Chondrocyte (in vitro differentiated cells): ENCODE results near the gene DPP6. TPM values are rescaled to one million over a fixed set of nuclear protein-coding genes. Genes with fewer than 3 reads are reported as not detected.

Source experiments
- DNase-seq: peaks from one replicate; pipeline ENCODE4 v3.0.0; 2021; ENCODE audit warnings: mixed read lengths, low spot score
- H3K27ac Mint-ChIP-seq: one replicate; pipeline ENCODE4 v1.8.0; 2021; ENCODE audit warnings: mild to moderate bottlenecking, moderate library complexity, mixed read lengths; ENCODE audit not compliant: unreplicated experiment
- H3K27me3 Mint-ChIP-seq: 2 replicates; pipeline ENCODE4 v1.8.0; 2021; ENCODE audit warnings: low read depth, mixed read lengths
- H3K36me3 Mint-ChIP-seq: 2 replicates; pipeline ENCODE4 v1.8.0; 2021; ENCODE audit warnings: low read depth, mixed read lengths
- H3K4me1 Mint-ChIP-seq: 2 replicates; pipeline ENCODE4 v1.8.0; 2021; ENCODE audit warnings: low read depth, mild to moderate bottlenecking, mixed read lengths
- H3K4me3 Mint-ChIP-seq: one replicate; pipeline ENCODE4 v1.8.0; 2021; ENCODE audit warnings: mild to moderate bottlenecking, moderate library complexity, mixed read lengths; ENCODE audit not compliant: unreplicated experiment
- H3K9me3 Mint-ChIP-seq: 2 replicates; pipeline ENCODE4 v1.8.0; 2021; ENCODE audit warnings: low read depth, mixed read lengths
- total RNA-seq: library from RNA; stranded (reverse); gene quantifications from 3 replicates; pipeline ENCODE4 v1.2.1, GENCODE V29; 2021
- TF ChIP-seq, protein P1 (sequence below): fragments of 200-600 bp; sonication (generic); IDR thresholded peaks from 2 replicates; pipeline ENCODE4 v1.5.0; 2021; ENCODE audit warnings: antibody characterized with exemption, mild to moderate bottlenecking, moderate library complexity

Gene DPP6
- total RNA-seq, 1 donor from 2014 or later = not detected

DNA sequence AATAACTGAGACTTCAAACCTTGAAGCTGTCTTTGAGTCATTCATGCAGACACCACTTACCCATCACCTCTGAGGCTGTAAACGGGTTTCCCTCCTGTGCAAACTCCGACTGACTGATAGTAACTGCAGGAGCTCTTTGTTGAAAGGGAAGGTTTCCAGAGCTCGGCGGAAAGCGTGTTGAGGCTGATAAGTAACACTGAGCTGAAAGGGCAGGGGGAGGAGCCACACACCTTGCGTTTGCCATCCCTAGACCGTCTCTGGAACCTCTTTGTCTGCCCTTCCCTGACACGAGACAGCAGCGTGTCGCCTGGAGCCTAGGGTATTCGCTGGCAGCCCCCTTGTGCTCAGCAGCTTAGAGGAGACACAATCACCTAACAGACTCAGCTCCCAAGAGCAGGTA lies 816.7 kb downstream of the DPP6 start:
- H3K9me3 Mint-ChIP-seq = no peaks in the 10 kb centered on the region
- no peaks in the 10 kb centered on the region for H3K4me1 Mint-ChIP-seq
- no peak overlapping the region for H3K4me3 Mint-ChIP-seq
- H3K27me3 Mint-ChIP-seq = peaks cover 14% of the 10 kb centered on the region
- TF ChIP-seq, protein P1, sequence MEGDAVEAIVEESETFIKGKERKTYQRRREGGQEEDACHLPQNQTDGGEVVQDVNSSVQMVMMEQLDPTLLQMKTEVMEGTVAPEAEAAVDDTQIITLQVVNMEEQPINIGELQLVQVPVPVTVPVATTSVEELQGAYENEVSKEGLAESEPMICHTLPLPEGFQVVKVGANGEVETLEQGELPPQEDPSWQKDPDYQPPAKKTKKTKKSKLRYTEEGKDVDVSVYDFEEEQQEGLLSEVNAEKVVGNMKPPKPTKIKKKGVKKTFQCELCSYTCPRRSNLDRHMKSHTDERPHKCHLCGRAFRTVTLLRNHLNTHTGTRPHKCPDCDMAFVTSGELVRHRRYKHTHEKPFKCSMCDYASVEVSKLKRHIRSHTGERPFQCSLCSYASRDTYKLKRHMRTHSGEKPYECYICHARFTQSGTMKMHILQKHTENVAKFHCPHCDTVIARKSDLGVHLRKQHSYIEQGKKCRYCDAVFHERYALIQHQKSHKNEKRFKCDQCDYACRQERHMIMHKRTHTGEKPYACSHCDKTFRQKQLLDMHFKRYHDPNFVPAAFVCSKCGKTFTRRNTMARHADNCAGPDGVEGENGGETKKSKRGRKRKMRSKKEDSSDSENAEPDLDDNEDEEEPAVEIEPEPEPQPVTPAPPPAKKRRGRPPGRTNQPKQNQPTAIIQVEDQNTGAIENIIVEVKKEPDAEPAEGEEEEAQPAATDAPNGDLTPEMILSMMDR = no peak
- no peaks in the 10 kb centered on the region for H3K36me3 Mint-ChIP-seq
- H3K27ac Mint-ChIP-seq = no peak overlapping the region
- peak; percentile 41 for DNase-seq

DNA sequence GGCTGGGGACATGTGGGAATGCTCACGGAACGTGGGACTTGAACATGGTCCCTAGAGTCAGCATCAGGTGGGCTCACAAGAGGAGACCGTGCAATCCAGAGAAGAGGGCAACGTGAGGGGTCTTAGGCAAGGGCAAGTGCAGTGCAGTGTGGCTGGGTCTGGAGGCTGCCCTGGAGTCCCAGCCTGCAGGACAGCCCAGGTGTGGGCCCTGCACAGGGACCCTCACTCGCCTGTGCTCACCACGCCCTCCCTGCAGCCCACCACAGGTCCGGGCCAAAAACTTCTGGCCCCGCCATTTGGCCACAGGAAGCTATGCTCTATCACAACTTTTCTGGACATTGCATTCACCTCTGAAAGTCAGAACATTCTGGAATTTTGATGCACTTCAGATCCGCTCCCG lies 817.2 kb downstream of the DPP6 start:
- H3K36me3 Mint-ChIP-seq = no peaks in the 10 kb centered on the region
- H3K27me3 Mint-ChIP-seq = peaks cover 14% of the 10 kb centered on the region
- TF ChIP-seq, protein P1 = no peak
- peak; percentile 57 for DNase-seq
- no peaks in the 10 kb centered on the region for H3K9me3 Mint-ChIP-seq
- H3K4me3 Mint-ChIP-seq = no peak overlapping the region
- H3K4me1 Mint-ChIP-seq = no peaks in the 10 kb centered on the region
- no peak overlapping the region for H3K27ac Mint-ChIP-seq

DNA sequence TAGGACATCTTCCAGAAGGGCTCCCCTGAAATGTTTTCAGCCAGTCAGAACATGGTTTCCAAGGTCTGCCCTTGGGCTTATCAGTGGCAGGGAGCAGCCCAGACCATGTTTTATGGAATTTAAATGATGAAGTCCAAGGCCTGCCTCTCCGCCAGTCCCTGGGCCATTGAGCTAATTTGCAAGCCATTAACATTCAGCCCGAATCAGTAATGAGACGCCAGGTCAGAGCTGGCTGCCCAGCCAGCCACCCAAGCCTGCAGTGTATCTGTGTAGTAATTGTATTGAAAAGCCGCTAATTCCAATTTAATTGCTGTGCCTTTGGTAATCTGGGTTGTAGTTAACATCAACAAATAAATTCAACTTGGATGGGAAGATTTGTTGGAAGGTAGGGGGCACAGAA lies 819.3 kb downstream of the DPP6 start:
- TF ChIP-seq, protein P1 = no peak
- peak; percentile 26 for DNase-seq
- Mint-ChIP-seq H3K4me3 (no peak overlapping the region), H3K4me1 (no peaks in the 10 kb centered on the region), H3K27me3 (peaks cover 11% of the 10 kb centered on the region), H3K27ac (no peak overlapping the region), H3K36me3 (no peaks in the 10 kb centered on the region), H3K9me3 (no peaks in the 10 kb centered on the region)

DNA sequence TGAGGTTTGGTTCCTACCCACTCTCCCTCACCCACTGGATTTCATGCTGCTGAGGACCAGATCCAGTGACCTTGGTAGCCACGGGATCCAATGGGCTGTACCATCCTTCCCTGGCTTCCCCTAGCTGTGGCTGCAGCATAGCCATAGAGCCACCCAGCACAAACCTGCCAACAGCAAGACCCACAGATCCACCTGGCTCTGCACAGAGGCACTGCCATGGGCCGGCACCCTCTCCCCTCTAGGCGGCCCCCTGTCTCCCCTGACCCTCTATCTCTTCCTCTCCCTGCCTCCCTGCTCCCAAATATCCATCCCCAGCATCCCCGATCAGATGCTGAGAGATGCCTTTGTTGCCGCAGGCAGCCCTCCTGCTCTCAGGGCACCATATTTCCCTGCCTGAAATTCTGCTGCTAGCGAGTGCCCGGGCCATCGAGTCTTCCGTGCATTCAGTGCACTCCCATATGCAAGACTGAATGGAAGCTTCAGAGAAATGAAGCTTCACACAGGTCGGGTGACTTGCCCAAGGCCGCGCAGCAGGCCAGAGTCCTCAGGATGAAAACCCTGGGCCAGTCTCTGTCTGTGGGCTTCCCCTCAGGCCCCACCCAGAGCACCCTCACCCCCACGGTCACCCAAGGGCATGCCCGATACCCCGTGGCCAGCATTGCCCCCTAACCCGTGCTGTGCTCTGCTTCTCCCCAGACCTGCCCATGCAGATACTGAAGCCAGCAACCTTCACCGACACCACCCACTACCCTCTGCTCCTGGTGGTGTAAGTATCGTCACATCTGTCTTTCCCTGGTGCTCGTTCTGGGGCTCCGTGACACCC lies 819.9 kb downstream of the DPP6 start:
- H3K27me3 Mint-ChIP-seq = peaks cover 9% of the 10 kb centered on the region
- H3K4me3 Mint-ChIP-seq = no peak overlapping the region

DNA sequence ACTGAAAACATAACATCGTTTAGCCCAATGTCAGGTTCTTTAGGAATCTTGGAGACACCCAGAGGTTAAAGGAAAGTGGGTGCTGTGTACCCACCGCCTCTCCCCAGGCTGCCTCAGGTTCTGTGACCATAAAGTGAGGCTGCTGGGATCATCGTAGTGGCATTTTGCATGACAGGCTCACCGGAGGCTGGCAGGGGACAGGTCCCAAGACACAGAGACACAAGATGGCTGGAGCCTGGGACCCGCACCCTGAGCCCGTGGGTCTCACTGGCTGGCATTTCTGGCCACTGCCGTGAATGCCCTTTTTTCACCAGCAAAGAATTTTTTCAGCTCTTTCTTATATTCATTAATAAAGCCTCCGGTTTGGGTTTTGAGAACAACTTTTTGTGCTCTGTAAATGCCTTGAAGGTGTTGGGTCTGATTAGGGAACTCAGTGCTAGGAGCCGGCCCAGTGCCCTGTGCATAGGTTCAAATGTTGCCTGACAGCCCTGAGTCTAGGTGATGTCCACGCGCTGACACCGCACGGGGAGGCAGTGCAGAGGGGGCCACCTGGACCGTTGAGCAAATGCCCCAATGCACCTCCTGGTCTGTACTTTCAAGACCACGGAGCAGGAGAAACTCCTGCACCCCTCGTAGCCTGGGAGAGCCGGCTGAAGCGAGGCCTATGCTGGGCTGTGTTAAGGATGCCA lies 820.8 kb downstream of the DPP6 start:
- Mint-ChIP-seq H3K4me3 (no peak overlapping the region), H3K27ac (no peak overlapping the region), H3K4me1 (no peaks in the 10 kb centered on the region), H3K36me3 (no peaks in the 10 kb centered on the region), H3K27me3 (peaks cover 7% of the 10 kb centered on the region), H3K9me3 (no peaks in the 10 kb centered on the region)
- DNase-seq = peak; percentile 61
- TF ChIP-seq, protein P1 = no peak

More for the DNA sequence above, 819.9 kb downstream of the DPP6 start:
- peak; percentile 75 for DNase-seq
- Mint-ChIP-seq H3K4me1 (no peaks in the 10 kb centered on the region), H3K36me3 (no peaks in the 10 kb centered on the region), H3K27ac (no peak overlapping the region), H3K9me3 (no peaks in the 10 kb centered on the region)
- TF ChIP-seq, protein P1 = no peak
